CD4-positive, CD25-positive, alpha-beta regulatory T cell (primary cell): ENCODE measurements around the gene DCBLD2. TPM values are rescaled to one million over a fixed set of nuclear protein-coding genes. Genes with fewer than 3 reads are reported as not detected.

Experiments
- ATAC-seq, 2 donors: fragments of 150-1000 bp; cut with Tn5 transposase; one replicate each; pipeline ENCODE4 v1.10.0; 2021; ENCODE audit warnings: low read depth in 2 of 2, moderate number of reproducible peaks in 2 of 2, moderate library complexity in 1 of 2
- DNase-seq, 3 donors: peaks; one replicate each; pipeline versions ENCODE4 v3.0.0 to v3.0.0-alpha.2; 2012 to 2022; ENCODE audit warnings: mixed read lengths in 1 of 3
- H3K27ac ChIP-seq: one replicate; pipeline ENCODE4 v1.7.0; 2013; ENCODE audit warnings: mild to moderate bottlenecking, low read length; ENCODE audit not compliant: insufficient read depth, poor library complexity, severe bottlenecking
- H3K27me3 ChIP-seq: one replicate; pipeline ENCODE4 v1.7.0; 2013; ENCODE audit warnings: low read length; ENCODE audit not compliant: control insufficient read depth, insufficient read depth
- H3K36me3 ChIP-seq: one replicate; pipeline ENCODE4 v1.7.0; 2013; ENCODE audit warnings: mild to moderate bottlenecking, low read length, moderate library complexity; ENCODE audit not compliant: control insufficient read depth, insufficient read depth
- H3K4me1 ChIP-seq: 2 replicates; pipeline ENCODE4 v1.7.0; 2013; ENCODE audit warnings: mild to moderate bottlenecking, low read length; ENCODE audit not compliant: insufficient read depth, control insufficient read depth, poor library complexity, severe bottlenecking
- H3K4me3 ChIP-seq: one replicate; pipeline ENCODE4 v1.7.0; 2013; ENCODE audit warnings: low read depth, mild to moderate bottlenecking, low read length, moderate library complexity
- H3K9me3 ChIP-seq, 2 experiments: 1 replicate in 1 of 2; 2 replicates in 1 of 2; pipeline ENCODE4 v1.7.0; 2013; ENCODE audit warnings: low read length in 2 of 2, mild to moderate bottlenecking in 1 of 2, moderate library complexity in 1 of 2; ENCODE audit not compliant: control insufficient read depth in 2 of 2
- H3K27ac Mint-ChIP-seq, 3 donors: one replicate each; pipeline ENCODE4 v1.8.0; 2020 to 2022; ENCODE audit warnings: mild to moderate bottlenecking in 3 of 3, mixed read lengths in 3 of 3, moderate library complexity in 2 of 3
- H3K27me3 Mint-ChIP-seq: one replicate; pipeline ENCODE4 v1.8.0; 2022; ENCODE audit warnings: mild to moderate bottlenecking, mixed read lengths
- H3K36me3 Mint-ChIP-seq: one replicate; pipeline ENCODE4 v1.8.0; 2020; ENCODE audit warnings: mixed read lengths
- H3K4me1 Mint-ChIP-seq, 4 donors: one replicate each; pipeline ENCODE4 v1.8.0; 2020 to 2022; ENCODE audit warnings: mixed read lengths in 4 of 4, mild to moderate bottlenecking in 1 of 4
- H3K4me3 Mint-ChIP-seq, 4 donors: one replicate each; pipeline ENCODE4 v1.8.0; 2020 to 2022; ENCODE audit warnings: mild to moderate bottlenecking in 4 of 4, mixed read lengths in 4 of 4, moderate library complexity in 3 of 4
- H3K9me3 Mint-ChIP-seq, 7 donors: one replicate each; pipeline ENCODE4 v1.8.0; 2020 to 2022; ENCODE audit warnings: mixed read lengths in 7 of 7, mild to moderate bottlenecking in 3 of 7, moderate library complexity in 2 of 7
- polyA plus RNA-seq, 4 donors: library from polyadenylated mRNA; unstranded; fragments of 300-500 nt; fragmentation: Illumina TruSeq; gene quantifications; one replicate each; pipeline ENCODE4 v1.2.3, GENCODE V29; 2021
- total RNA-seq: library from RNA; stranded (reverse); gene quantifications from one replicate; pipeline ENCODE4 v1.2.3, GENCODE V29; 2022

DCBLD2 gene
- total and polyA plus RNA-seq, 5 donors from 2014 or later = 0.18 to 1.5 (median 0.74) TPM

- Mint-ChIP-seq H3K36me3 (no peaks in the 10 kb centered on the region), H3K4me1 (peaks cover 4 to 28% (median 7%) of the 10 kb centered on the region in 4 donors), H3K9me3 (peaks cover 0 to 4% (median 0%) of the 10 kb centered on the region in 7 donors), H3K27ac (peak overlapping the region in 2 of 3 donors; percentile 46 to 49), H3K4me3 (peak overlapping the region; percentile 66 to 93 (median 92)), H3K27me3 (peaks cover 36% of the 10 kb centered on the region)
- Histone ChIP-seq H3K9me3 (no peaks in the 10 kb centered on the region), H3K27me3 (peaks cover 12% of the 10 kb centered on the region), H3K27ac (no peak overlapping the region), H3K4me1 (peaks cover 16% of the 10 kb centered on the region), H3K4me3 (no peak overlapping the region), H3K36me3 (no peaks in the 10 kb centered on the region)
- ATAC-seq (no peak), DNase-seq (no peak)
Measured at GRCh38 chr3:98901119-98901391, 440 bp downstream of the DCBLD2 start.

DNA sequence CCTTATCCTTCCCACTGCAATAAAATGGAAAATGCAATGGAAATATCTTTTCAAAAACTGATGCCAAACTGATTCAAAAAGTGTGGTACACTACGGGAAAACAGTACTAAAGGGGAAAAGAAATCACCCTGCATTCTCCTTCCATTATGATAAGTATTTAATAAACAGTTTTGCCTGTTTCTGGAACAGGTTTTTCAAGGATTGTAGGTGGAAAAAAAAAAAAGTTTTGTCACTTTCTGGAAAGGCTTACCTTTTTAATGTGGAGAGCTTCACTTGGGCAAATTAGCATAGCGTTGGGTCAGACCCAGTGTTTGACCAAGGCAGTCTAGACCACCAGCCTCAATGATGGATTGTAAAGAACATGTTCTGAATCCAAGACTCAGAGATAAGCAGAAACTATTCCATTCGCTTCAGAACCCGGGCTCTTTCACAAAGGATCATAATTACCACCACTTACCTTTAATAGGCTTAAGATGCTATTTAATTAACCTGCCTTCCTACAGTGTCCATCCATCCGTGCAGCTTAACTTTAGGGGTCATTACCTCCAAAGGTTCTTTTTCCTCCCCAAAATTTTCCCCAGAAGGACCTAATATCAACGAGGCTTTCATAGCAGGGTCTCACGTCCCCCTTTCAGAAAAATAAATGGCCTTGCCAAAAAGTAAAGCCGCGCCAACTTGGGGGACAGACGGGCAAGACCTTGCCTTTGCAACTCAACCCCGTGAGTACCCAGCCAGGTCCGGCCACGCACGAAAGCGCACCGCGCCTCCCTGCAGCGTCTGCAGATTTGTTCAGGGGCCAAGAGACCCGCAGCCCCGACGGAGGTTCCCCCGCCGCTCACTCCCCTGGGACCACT is 1.0 kb downstream of the DCBLD2 start:
- Mint-ChIP-seq H3K9me3 (peaks cover 0 to 4% (median 0%) of the 10 kb centered on the region in 7 donors), H3K27ac (peak overlapping the region; percentile 46 to 63 (median 49)), H3K36me3 (no peaks in the 10 kb centered on the region), H3K4me3 (peak overlapping the region; percentile 66 to 91 (median 85)), H3K4me1 (peaks cover 4 to 28% (median 7%) of the 10 kb centered on the region in 4 donors), H3K27me3 (peaks cover 36% of the 10 kb centered on the region)
- Histone ChIP-seq H3K27me3 (peaks cover 12% of the 10 kb centered on the region), H3K27ac (no peak overlapping the region), H3K9me3 (no peaks in the 10 kb centered on the region), H3K4me3 (peak overlapping the region; percentile 26), H3K4me1 (peaks cover 16% of the 10 kb centered on the region), H3K36me3 (no peaks in the 10 kb centered on the region)
- ATAC-seq (no peak), DNase-seq (peak; percentile 2 to 26 (median 9))

DNA sequence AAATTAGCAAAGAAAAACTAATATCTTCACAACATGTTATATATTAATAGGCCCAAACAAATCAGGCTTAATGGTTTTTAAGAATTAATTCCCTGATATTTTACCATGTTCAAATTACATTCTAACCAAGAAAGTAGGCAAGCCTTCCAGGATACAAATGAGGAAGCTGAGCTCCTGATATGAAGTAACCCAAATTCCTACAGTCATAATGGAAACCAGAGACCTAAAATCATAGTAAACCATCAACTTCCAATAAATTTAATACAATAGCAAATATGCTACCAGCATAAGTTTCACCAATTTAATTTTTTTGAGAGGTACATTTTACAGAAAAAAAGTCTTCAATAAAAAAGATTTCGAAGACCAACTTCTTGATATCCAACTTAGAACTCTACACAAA is 3.8 kb downstream of the DCBLD2 start:
- peaks cover 4 to 28% (median 7%) of the 10 kb centered on the region in 4 donors for H3K4me1 Mint-ChIP-seq
- H3K4me1 ChIP-seq = peaks cover 16% of the 10 kb centered on the region
- no peaks in the 10 kb centered on the region for H3K36me3 Mint-ChIP-seq
- H3K36me3 ChIP-seq = no peaks in the 10 kb centered on the region
- peaks cover 12% of the 10 kb centered on the region for H3K27me3 ChIP-seq
- DNase-seq (no peak), ATAC-seq (no peak)
- H3K27ac ChIP-seq = no peak overlapping the region
- H3K4me3 Mint-ChIP-seq = no peak overlapping the region
- H3K27me3 Mint-ChIP-seq = peaks cover 28% of the 10 kb centered on the region
- no peak overlapping the region for H3K4me3 ChIP-seq
- H3K9me3 ChIP-seq = no peaks in the 10 kb centered on the region
- no peak overlapping the region for H3K27ac Mint-ChIP-seq
- H3K9me3 Mint-ChIP-seq = peaks cover 0 to 2% (median 0%) of the 10 kb centered on the region in 7 donors

DNA sequence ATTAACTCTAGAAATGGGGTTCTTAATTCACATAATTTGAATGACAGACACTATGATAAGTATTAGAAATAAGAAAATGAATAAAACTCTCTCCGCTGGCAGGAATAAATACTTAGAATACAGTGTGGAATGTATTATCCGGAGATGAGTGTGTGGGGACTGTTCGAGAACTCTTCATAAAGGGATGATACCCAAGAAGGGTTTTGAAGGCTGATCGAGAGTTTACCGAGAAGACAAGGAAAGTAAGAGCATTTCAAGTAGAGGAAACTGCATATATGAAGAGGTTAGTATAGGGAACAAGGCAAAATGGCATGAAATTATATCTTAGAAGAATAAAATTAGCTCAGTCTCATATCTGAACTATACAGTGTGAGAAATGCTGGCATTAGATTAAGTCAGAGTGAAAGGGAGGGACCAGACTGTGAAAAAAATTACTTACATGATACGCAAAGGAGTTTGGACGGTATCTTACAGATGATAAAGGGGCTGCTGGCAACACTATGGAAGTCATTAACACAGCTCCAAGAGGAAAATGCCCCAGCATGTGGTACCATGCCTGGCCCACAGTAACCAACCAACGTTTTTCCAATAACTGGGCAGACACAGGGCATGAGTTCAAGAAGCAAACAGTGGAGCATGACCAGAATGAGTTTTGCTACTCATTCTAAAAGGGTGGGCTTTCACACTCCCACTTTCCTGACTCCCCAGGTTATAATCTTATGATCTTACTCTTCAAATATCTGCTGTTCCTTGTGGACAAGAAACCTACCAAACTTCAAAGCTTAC is 6.5 kb downstream of the DCBLD2 start:
- H3K36me3 Mint-ChIP-seq = no peaks in the 10 kb centered on the region
- H3K4me1 Mint-ChIP-seq = peaks cover 0 to 6% (median 0%) of the 10 kb centered on the region in 4 donors
- ATAC-seq (no peak), DNase-seq (no peak)
- Histone ChIP-seq H3K4me1 (no peaks in the 10 kb centered on the region), H3K36me3 (no peaks in the 10 kb centered on the region), H3K4me3 (no peak overlapping the region), H3K27me3 (peaks cover 5% of the 10 kb centered on the region), H3K27ac (no peak overlapping the region), H3K9me3 (no peaks in the 10 kb centered on the region)
- peaks cover 8% of the 10 kb centered on the region for H3K27me3 Mint-ChIP-seq
- no peaks in the 10 kb centered on the region for H3K9me3 Mint-ChIP-seq
- no peak overlapping the region for H3K4me3 Mint-ChIP-seq
- H3K27ac Mint-ChIP-seq = no peak overlapping the region

GRCh38 chr3:98893740-98894139 is 7.8 kb downstream of the DCBLD2 start:
- Mint-ChIP-seq H3K4me1 (no peaks in the 10 kb centered on the region), H3K27ac (no peak overlapping the region), H3K36me3 (no peaks in the 10 kb centered on the region), H3K27me3 (no peaks in the 10 kb centered on the region), H3K9me3 (no peaks in the 10 kb centered on the region), H3K4me3 (no peak overlapping the region)
- H3K4me1 ChIP-seq = no peaks in the 10 kb centered on the region
- no peaks in the 10 kb centered on the region for H3K27me3 ChIP-seq
- H3K27ac ChIP-seq = no peak overlapping the region
- no peaks in the 10 kb centered on the region for H3K36me3 ChIP-seq
- no peak for DNase-seq
- no peaks in the 10 kb centered on the region for H3K9me3 ChIP-seq
- ATAC-seq = no peak
- no peak overlapping the region for H3K4me3 ChIP-seq

GRCh38 chr3:98892263-98892662 is 9.2 kb downstream of the DCBLD2 start:
- no peak for ATAC-seq
- H3K36me3 ChIP-seq = no peaks in the 10 kb centered on the region
- no peaks in the 10 kb centered on the region for H3K9me3 Mint-ChIP-seq
- H3K9me3 ChIP-seq = no peaks in the 10 kb centered on the region
- no peak overlapping the region for H3K27ac Mint-ChIP-seq
- H3K4me3 ChIP-seq = no peak overlapping the region
- H3K4me1 ChIP-seq = no peaks in the 10 kb centered on the region
- H3K4me3 Mint-ChIP-seq = no peak overlapping the region
- H3K27me3 ChIP-seq = peaks cover 1% of the 10 kb centered on the region
- DNase-seq = no peak
- no peak overlapping the region for H3K27ac ChIP-seq
- no peaks in the 10 kb centered on the region for H3K36me3 Mint-ChIP-seq
- H3K27me3 Mint-ChIP-seq = no peaks in the 10 kb centered on the region
- H3K4me1 Mint-ChIP-seq = no peaks in the 10 kb centered on the region

DNA sequence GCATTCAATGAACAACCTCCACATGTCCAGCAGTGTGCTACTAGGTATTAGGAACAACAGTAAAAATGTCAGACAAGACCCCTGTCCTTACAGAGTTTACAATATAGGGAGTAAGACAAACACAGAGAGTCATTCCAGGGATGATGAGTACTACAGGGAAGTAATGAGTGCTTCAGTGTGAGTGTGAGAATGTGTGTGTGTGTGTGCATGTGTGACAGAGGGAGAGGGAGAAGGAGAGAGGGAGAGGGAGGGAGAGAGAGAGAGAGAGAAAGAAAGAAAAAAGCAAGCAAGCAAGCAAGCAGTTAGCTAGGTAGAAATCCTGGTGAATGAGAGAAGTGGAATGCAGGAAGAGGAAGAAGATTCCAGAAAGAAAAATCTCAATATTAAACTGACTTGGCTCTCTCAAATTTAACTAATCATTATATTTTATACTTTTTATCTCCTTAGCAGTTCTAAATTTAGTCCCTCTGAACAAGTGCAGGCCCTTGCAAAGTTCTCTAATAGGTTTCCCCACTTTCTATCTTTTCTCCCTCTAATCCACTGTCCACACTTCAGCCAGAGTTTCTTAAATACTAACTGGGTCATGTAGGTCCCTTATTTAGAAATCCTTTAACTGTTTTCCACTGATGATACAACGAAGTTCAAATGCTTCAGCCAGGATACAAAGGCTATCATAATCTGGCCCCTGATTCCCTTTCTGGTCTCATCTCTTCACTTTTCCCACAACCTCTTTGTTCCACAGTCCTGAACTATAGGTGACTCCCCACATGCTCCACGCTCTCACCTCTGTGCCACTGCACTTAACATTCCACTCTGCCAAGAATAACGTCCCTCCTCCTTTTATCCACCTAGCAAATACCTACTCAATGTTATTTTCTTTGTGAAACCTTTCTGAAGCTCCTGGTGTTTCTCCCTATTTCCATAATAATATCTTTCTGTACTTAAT is 10.3 kb downstream of the DCBLD2 start:
- Mint-ChIP-seq H3K4me3 (no peak overlapping the region), H3K27ac (no peak overlapping the region), H3K27me3 (no peaks in the 10 kb centered on the region), H3K4me1 (no peaks in the 10 kb centered on the region), H3K36me3 (no peaks in the 10 kb centered on the region), H3K9me3 (no peaks in the 10 kb centered on the region)
- DNase-seq (no peak), ATAC-seq (no peak)
- Histone ChIP-seq H3K27ac (no peak overlapping the region), H3K27me3 (peaks cover 1% of the 10 kb centered on the region), H3K36me3 (no peaks in the 10 kb centered on the region), H3K4me1 (no peaks in the 10 kb centered on the region), H3K4me3 (no peak overlapping the region), H3K9me3 (no peaks in the 10 kb centered on the region)
